ENCODE data around the gene ZDHHC22. TPM values are rescaled to one million over a fixed set of nuclear protein-coding genes. Genes with fewer than 3 reads are reported as not detected.

The ZDHHC22 gene
- total RNA-seq, 1 donor, result not detected

DNA sequence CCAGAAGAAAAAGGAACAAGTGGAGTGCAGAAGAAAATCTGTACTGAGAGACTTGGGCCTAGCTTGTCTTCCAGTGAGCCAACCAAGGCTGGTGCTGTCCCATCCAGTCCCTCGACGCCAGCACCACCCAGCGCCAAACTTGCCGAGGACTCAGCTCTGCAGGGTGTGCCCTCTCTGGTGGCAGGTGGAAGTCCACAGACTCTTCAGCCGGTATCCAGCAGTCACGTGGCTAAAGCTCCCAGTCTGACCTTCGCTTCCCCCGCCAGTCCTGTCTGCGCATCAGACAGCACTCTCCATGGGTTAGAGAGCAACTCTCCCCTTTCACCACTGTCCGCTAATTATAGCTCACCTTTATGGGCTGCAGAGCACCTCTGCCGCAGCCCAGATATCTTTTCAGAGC lies 27.9 kb downstream of the ZDHHC22 start:
- no peak overlapping the region for H3K4me3 ChIP-seq (ENCODE audit: low read depth, low read length)
- no peak for DNase-seq (ENCODE audit: low read depth)
- TF ChIP-seq, protein P1, sequence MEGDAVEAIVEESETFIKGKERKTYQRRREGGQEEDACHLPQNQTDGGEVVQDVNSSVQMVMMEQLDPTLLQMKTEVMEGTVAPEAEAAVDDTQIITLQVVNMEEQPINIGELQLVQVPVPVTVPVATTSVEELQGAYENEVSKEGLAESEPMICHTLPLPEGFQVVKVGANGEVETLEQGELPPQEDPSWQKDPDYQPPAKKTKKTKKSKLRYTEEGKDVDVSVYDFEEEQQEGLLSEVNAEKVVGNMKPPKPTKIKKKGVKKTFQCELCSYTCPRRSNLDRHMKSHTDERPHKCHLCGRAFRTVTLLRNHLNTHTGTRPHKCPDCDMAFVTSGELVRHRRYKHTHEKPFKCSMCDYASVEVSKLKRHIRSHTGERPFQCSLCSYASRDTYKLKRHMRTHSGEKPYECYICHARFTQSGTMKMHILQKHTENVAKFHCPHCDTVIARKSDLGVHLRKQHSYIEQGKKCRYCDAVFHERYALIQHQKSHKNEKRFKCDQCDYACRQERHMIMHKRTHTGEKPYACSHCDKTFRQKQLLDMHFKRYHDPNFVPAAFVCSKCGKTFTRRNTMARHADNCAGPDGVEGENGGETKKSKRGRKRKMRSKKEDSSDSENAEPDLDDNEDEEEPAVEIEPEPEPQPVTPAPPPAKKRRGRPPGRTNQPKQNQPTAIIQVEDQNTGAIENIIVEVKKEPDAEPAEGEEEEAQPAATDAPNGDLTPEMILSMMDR (IDR thresholded peaks at IDR 0.05; ENCODE audit: insufficient read depth, low read depth, low read length), result no peak

DNA sequence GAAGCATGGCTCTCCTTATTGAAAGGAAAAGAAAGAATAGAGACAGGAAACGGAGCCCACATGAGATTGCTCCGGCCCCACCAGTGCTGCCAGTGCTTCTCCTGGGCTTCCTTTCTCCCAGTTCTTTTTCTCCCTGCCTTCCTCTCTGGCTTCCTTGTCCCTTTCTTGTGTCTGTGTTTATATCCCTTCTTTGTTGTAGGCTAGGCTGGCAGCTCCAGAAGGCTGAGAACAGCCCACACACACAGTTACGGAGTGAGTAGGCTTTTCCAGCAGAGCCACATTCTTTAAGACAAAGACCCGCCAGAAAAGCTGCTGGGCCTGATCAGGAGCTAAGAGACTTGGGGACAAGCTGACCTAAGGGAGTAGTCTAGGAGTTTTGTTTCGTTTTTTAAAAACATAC lies 30.6 kb downstream of the ZDHHC22 start:
- DNase-seq (ENCODE audit: low read depth), result no peak
- no peak overlapping the region for H3K4me3 ChIP-seq (ENCODE audit: low read depth, low read length)
- TF ChIP-seq, protein P1 (IDR thresholded peaks at IDR 0.05; ENCODE audit: insufficient read depth, low read depth, low read length), result no peak

DNA sequence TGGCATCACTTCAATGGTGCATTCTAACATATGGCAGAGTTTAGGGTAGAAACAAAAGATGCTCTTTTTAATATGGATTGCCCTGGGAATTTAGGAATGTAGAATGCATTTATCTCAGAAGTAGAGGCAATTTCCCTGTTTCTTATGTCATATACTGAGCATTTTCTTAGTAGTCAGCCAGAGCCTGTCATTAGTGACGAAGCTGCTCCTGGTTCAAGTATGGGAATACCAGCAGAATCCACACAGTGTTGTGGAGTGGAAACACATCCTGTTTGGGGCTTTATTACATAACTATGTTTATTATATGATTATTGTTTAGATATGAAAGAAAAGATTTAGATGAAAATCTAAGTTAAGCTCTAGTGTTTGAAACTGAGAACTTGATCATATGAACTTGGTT lies 31.3 kb downstream of the ZDHHC22 start:
- DNase-seq (ENCODE audit: low read depth), result no peak
- no peak overlapping the region for H3K4me3 ChIP-seq (ENCODE audit: low read depth, low read length)
- TF ChIP-seq, protein P1 (IDR thresholded peaks at IDR 0.05; ENCODE audit: insufficient read depth, low read depth, low read length), result no peak

DNA sequence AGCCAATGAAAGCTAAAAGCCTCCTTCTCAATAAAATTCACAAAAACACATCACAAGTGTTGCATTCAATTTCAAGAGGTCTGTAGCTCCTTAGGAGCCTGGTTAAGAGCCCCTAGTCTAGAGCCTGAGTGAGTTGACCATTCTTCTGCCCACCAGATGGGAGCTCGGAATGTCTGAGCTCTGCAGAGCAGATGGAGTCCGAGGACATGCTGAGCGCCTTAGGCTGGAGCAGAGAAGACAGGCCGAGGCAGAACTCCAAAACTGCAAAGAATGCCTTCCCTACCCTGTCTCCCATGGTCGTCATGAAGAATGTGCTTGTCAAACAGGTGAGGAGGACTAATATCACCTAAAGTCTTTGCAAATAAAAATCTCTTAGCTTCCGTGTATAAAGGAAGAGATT lies 31.9 kb downstream of the ZDHHC22 start:
- no peak for DNase-seq (ENCODE audit: low read depth)
- TF ChIP-seq, protein P1 (IDR thresholded peaks at IDR 0.05; ENCODE audit: insufficient read depth, low read depth, low read length), result no peak
- H3K4me3 ChIP-seq (ENCODE audit: low read depth, low read length), result no peak overlapping the region

DNA sequence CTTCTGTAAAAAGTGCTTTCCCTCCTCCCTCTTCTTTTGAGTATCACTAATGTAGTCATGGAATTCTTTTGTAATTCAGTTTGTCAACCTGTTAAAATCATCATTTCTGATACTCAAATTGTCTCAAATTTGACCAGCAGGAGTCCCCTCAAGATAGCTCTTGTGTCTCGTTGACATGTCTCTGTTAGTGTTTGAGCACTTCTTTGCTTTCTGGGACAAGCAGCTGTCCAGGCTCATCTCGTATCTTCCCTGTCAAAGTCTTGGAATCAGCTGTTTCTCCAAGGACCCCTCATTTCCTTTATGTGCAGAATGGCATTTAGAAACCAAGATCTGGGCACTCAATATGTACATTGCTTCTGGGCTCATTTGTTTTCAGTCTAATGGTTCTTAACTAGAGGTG lies 32.8 kb downstream of the ZDHHC22 start:
- no peak for DNase-seq (ENCODE audit: low read depth)
- TF ChIP-seq, protein P1 (IDR thresholded peaks at IDR 0.05; ENCODE audit: insufficient read depth, low read depth, low read length), result no peak
- no peak overlapping the region for H3K4me3 ChIP-seq (ENCODE audit: low read depth, low read length)

DNA sequence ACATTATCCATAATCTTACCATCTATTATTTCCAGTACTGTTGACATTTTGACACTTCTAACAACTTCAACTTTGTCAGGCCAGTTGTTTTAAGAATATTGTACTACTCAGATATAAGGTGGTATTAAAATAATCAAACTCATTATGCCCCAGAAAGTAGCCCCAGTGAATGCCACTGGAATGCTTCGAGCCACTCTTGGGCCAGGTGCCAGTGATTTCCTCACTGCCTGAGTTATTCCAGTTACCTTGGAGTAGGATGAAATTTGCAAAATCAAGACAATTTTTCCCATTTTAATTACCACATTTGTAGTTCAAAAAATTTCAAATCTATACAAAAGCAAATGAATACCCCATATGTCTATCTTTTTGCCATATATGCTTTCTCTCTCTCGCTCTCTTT lies 34.4 kb downstream of the ZDHHC22 start:
- no peak for DNase-seq (ENCODE audit: low read depth)
- no peak overlapping the region for H3K4me3 ChIP-seq (ENCODE audit: low read depth, low read length)
- TF ChIP-seq, protein P1 (IDR thresholded peaks at IDR 0.05; ENCODE audit: insufficient read depth, low read depth, low read length), result no peak

DNA sequence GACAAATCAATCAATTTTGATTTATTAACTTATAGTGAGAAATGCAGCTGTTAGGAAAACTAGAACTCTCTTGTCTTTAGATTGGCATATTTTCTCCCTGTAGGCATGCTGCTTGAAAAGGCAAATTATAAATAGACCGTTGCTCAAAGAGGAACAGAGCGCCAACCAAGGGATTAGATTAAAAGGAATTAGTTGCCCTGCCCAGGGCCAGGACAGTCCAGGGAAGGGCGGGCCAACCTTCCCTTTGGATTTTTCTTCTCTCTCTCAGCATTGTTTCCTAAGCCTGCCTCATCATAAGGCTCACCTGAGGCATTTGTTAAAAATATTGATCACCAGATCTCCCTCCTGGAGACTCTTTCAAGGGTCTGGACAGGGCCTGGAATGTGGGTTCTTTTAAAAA lies 34.9 kb downstream of the ZDHHC22 start:
- no peak overlapping the region for H3K4me3 ChIP-seq (ENCODE audit: low read depth, low read length)
- TF ChIP-seq, protein P1 (IDR thresholded peaks at IDR 0.05; ENCODE audit: insufficient read depth, low read depth, low read length), result no peak
- DNase-seq (ENCODE audit: low read depth), result no peak

All from fibroblast of villous mesenchyme (primary cell).